ENCODE results near the gene VAMP4.
"Not testable (repeated sequence)": the region's sequence is repeated elsewhere in the genome, so short reads cannot be mapped to it uniquely, and the experiment has no call there.

VAMP4 gene

GRCh38 chr1:171663854-171664575, 77.8 kb downstream of the VAMP4 start:
- Histone ChIP-seq H3K9ac (ENCODE audit: low read depth, low read length) (no peak overlapping the region), H3K27ac (ENCODE audit: low read depth, low read length) (no peak overlapping the region), H3K4me1 (ENCODE audit: control insufficient read depth, insufficient read depth, low read length) (peaks cover 3% of the 10 kb centered on the region; the same call in 1 of the 2 replicates), H3K9me3 (ENCODE audit: control insufficient read depth, insufficient read depth, low read length) (no peaks in the 10 kb centered on the region), H3K36me3 (ENCODE audit: control insufficient read depth, insufficient read depth, low read length) (no peaks in the 10 kb centered on the region), H3K27me3 (ENCODE audit: control insufficient read depth, insufficient read depth, low read length) (no peaks in the 10 kb centered on the region), H3K4me3 (ENCODE audit: low read depth, low read length) (no peak overlapping the region)

- H3K4me3 ChIP-seq (ENCODE audit: low read depth, low read length), result no peak overlapping the region
- H3K27me3 ChIP-seq (ENCODE audit: control insufficient read depth, insufficient read depth, low read length), result no peaks in the 10 kb centered on the region
- H3K4me1 ChIP-seq (ENCODE audit: control insufficient read depth, insufficient read depth, low read length), result peaks cover 3% of the 10 kb centered on the region; the same call in 1 of the 2 replicates
- H3K27ac ChIP-seq (ENCODE audit: low read depth, low read length), result no peak overlapping the region
- H3K9ac ChIP-seq (ENCODE audit: low read depth, low read length), result no peak overlapping the region
- no peaks in the 10 kb centered on the region for H3K9me3 ChIP-seq (ENCODE audit: control insufficient read depth, insufficient read depth, low read length)
- no peaks in the 10 kb centered on the region for H3K36me3 ChIP-seq (ENCODE audit: control insufficient read depth, insufficient read depth, low read length)
These were observed 78.6 kb downstream of the VAMP4 start for GRCh38 chr1:171663036-171663853.

- H3K4me1 ChIP-seq (ENCODE audit: control insufficient read depth, insufficient read depth, low read length), result peaks cover 3% of the 10 kb centered on the region; the same call in 1 of the 2 replicates
- no peak overlapping the region for H3K27ac ChIP-seq (ENCODE audit: low read depth, low read length)
- no peak overlapping the region for H3K9ac ChIP-seq (ENCODE audit: low read depth, low read length)
- H3K27me3 ChIP-seq (ENCODE audit: control insufficient read depth, insufficient read depth, low read length), result no peaks in the 10 kb centered on the region
- no peak overlapping the region for H3K4me3 ChIP-seq (ENCODE audit: low read depth, low read length)
- no peaks in the 10 kb centered on the region for H3K9me3 ChIP-seq (ENCODE audit: control insufficient read depth, insufficient read depth, low read length)
- no peaks in the 10 kb centered on the region for H3K36me3 ChIP-seq (ENCODE audit: control insufficient read depth, insufficient read depth, low read length)
These were observed 80.7 kb downstream of the VAMP4 start for GRCh38 chr1:171661076-171661650.

- not testable (repeated sequence) for H3K36me3 ChIP-seq (ENCODE audit: control insufficient read depth, insufficient read depth, low read length); H3K27ac ChIP-seq (ENCODE audit: low read depth, low read length); H3K9me3 ChIP-seq (ENCODE audit: control insufficient read depth, insufficient read depth, low read length); H3K4me3 ChIP-seq (ENCODE audit: low read depth, low read length); H3K4me1 ChIP-seq (ENCODE audit: control insufficient read depth, insufficient read depth, low read length); H3K9ac ChIP-seq (ENCODE audit: low read depth, low read length); H3K27me3 ChIP-seq (ENCODE audit: control insufficient read depth, insufficient read depth, low read length)
These were observed 85.7 kb downstream of the VAMP4 start for GRCh38 chr1:171656206-171656605.

GRCh38 chr1:171655746-171656116, 86.1 kb downstream of the VAMP4 start:
- no peak overlapping the region for H3K9ac ChIP-seq (ENCODE audit: low read depth, low read length)
- H3K27me3 ChIP-seq (ENCODE audit: control insufficient read depth, insufficient read depth, low read length), result 0 out of 2 replicates have a peak, but pooled peaks cover 5% of the 10 kb centered on the region
- no peaks in the 10 kb centered on the region for H3K36me3 ChIP-seq (ENCODE audit: control insufficient read depth, insufficient read depth, low read length)
- no peaks in the 10 kb centered on the region for H3K9me3 ChIP-seq (ENCODE audit: control insufficient read depth, insufficient read depth, low read length)
- H3K4me1 ChIP-seq (ENCODE audit: control insufficient read depth, insufficient read depth, low read length), result peaks cover 8% of the 10 kb centered on the region
- no peak overlapping the region for H3K4me3 ChIP-seq (ENCODE audit: low read depth, low read length)
- H3K27ac ChIP-seq (ENCODE audit: low read depth, low read length), result no peak overlapping the region

- H3K9me3 ChIP-seq (ENCODE audit: control insufficient read depth, insufficient read depth, low read length), result no peaks in the 10 kb centered on the region
- H3K27ac ChIP-seq (ENCODE audit: low read depth, low read length), result no peak overlapping the region
- 0 out of 2 replicates have a peak, but pooled peaks cover 5% of the 10 kb centered on the region for H3K27me3 ChIP-seq (ENCODE audit: control insufficient read depth, insufficient read depth, low read length)
- no peak overlapping the region for H3K9ac ChIP-seq (ENCODE audit: low read depth, low read length)
- peaks cover 8% of the 10 kb centered on the region for H3K4me1 ChIP-seq (ENCODE audit: control insufficient read depth, insufficient read depth, low read length)
- peak overlapping the region; percentile 38 for H3K4me3 ChIP-seq (ENCODE audit: low read depth, low read length)
- H3K36me3 ChIP-seq (ENCODE audit: control insufficient read depth, insufficient read depth, low read length), result no peaks in the 10 kb centered on the region
These were observed 86.7 kb downstream of the VAMP4 start for GRCh38 chr1:171654942-171655745.

GRCh38 chr1:171654201-171654941, 87.5 kb downstream of the VAMP4 start:
- Histone ChIP-seq H3K4me3 (ENCODE audit: low read depth, low read length) (no peak overlapping the region), H3K4me1 (ENCODE audit: control insufficient read depth, insufficient read depth, low read length) (peaks cover 8% of the 10 kb centered on the region), H3K36me3 (ENCODE audit: control insufficient read depth, insufficient read depth, low read length) (no peaks in the 10 kb centered on the region), H3K9me3 (ENCODE audit: control insufficient read depth, insufficient read depth, low read length) (no peaks in the 10 kb centered on the region), H3K27ac (ENCODE audit: low read depth, low read length) (no peak overlapping the region), H3K9ac (ENCODE audit: low read depth, low read length) (no peak overlapping the region), H3K27me3 (ENCODE audit: control insufficient read depth, insufficient read depth, low read length) (0 out of 2 replicates have a peak, but pooled peaks cover 5% of the 10 kb centered on the region)

GRCh38 chr1:171653796-171654195, 88.1 kb downstream of the VAMP4 start:
- no peak overlapping the region for H3K27ac ChIP-seq (ENCODE audit: low read depth, low read length)
- H3K9ac ChIP-seq (ENCODE audit: low read depth, low read length), result no peak overlapping the region
- H3K36me3 ChIP-seq (ENCODE audit: control insufficient read depth, insufficient read depth, low read length), result no peaks in the 10 kb centered on the region
- H3K4me1 ChIP-seq (ENCODE audit: control insufficient read depth, insufficient read depth, low read length), result peaks cover 8% of the 10 kb centered on the region
- H3K27me3 ChIP-seq (ENCODE audit: control insufficient read depth, insufficient read depth, low read length), result 0 out of 2 replicates have a peak, but pooled peaks cover 5% of the 10 kb centered on the region
- no peak overlapping the region for H3K4me3 ChIP-seq (ENCODE audit: low read depth, low read length)
- no peaks in the 10 kb centered on the region for H3K9me3 ChIP-seq (ENCODE audit: control insufficient read depth, insufficient read depth, low read length)

GRCh38 chr1:171652234-171652822, 89.5 kb downstream of the VAMP4 start, which contains the start of gene MYOC:
Gene MYOC (minus strand): TSS chr1:171652688. CDS start chr1:171652611, 77 bp downstream.
- Histone ChIP-seq H3K36me3 (ENCODE audit: control insufficient read depth, insufficient read depth, low read length) (no peaks in the 10 kb centered on the region), H3K4me3 (ENCODE audit: low read depth, low read length) (no peak within 1 kb of the TSS), H3K9ac (ENCODE audit: low read depth, low read length) (no peak within 1 kb of the TSS), H3K27ac (ENCODE audit: low read depth, low read length) (no peak within 1 kb of the TSS), H3K4me1 (ENCODE audit: control insufficient read depth, insufficient read depth, low read length) (peaks cover 8% of the 10 kb centered on the region), H3K27me3 (ENCODE audit: control insufficient read depth, insufficient read depth, low read length) (0 out of 2 replicates have a peak, but pooled peaks cover 5% of the 10 kb centered on the region), H3K9me3 (ENCODE audit: control insufficient read depth, insufficient read depth, low read length) (no peaks in the 10 kb centered on the region)

Data from HUES48 (cell line).